ENCODE measurements around the gene ARNT2. TPM values are rescaled to one million over a fixed set of nuclear protein-coding genes. Genes with fewer than 3 reads are reported as not detected.

Gene ARNT2
- polyA plus RNA-seq, 2 donors, result 0.33 to 0.94 TPM

Other genes with a start within 250 kb of the ARNT2 start
- under 1 TPM in 1 of 2 donors, not detected in 1; 0.02 TPM for gene CTXND1, start 152.2 kb upstream of the ARNT2 start, polyA plus RNA-seq